GM18526 (cell line): ENCODE data around the gene LCLAT1.

Source experiments
- POLR2A ChIP-seq: IDR thresholded peaks from 3 replicates; pipeline ENCODE4 v1.6.1; 2011; ENCODE audit not compliant: insufficient read length; ENCODE audit errors: extremely low read depth

LCLAT1 gene

GRCh38 chr2:30436859-30437435 lies 10.1 kb upstream of the LCLAT1 start:
- TF ChIP-seq POLR2A: no peak

DNA sequence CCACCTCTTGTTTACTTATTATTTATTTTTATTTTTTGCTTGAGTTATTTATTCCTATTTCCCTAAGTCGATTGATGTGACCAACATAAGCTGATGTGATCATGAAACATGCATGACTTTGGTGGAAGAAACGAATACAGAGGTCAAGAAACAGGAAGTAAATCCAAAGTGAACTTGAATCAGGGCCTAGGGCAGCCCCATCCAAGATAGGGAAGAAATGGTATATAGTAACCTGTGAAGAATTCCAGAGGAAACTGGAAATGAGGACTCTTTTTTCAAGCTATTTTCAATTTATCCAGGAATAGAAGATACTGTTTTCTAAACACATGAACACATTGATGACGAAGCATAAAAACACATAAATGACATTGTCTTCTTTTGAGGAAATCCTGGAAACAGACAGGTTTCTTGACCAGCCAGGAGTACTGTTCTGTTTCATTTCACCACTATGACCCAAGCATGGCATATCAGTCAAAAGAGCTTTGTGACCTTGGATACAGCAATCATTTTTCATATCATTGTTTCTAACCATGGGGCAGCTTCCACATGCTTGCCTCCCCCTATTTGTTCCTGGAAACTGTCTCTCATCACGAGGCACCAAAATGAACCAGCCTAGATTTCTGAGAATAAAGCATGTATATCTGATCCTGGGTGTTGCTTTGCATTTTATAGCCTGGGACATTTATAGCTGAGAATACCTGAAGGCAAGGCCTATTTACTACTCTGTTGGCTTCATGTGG lies 9.1 kb upstream of the LCLAT1 start:
- TF ChIP-seq POLR2A: no peak

GRCh38 chr2:30439296-30439695 lies 7.8 kb upstream of the LCLAT1 start:
- no peak for TF ChIP-seq POLR2A

GRCh38 chr2:30439879-30440278 lies 7.2 kb upstream of the LCLAT1 start:
- no peak for TF ChIP-seq POLR2A

DNA sequence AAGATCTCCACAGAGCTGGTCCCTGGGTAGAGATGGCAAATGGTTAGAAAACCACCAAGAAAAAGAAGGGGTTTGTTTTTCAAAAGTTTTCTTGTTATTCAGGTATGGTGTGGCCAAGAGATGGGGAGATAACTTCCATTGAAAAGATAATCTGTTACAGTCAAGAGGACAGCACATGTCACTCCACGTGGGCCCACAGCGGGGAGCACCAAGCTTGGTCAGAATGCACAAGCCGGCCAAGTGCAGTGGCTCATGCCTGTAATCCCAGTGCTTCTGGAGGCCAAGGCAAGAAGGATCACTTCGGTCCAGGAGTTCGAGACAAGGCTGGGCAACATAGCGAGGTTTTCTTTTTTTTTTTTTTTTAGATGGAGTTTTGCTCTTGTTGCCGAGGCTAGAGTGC lies 6.0 kb upstream of the LCLAT1 start:
- TF ChIP-seq POLR2A: no peak

DNA sequence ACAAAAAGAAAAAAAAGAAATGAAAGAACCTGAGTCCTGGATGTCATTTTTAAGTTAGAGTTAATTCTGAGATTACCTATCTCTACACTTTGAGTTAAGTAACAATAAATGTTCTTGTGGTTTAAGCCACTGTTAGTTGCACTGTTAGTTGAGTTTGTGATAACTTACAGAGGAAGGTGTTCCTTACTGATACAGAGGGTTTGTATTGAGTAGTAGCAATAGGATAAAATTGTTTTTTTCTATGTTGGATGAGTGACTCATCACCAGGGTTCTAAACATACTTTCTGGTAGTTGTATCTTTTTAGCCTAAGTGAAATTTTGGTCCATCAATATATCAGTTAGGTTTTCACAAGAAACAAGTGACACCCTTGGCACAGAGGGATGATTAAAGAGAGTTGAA lies 4.0 kb upstream of the LCLAT1 start:
- TF ChIP-seq POLR2A: no peak

DNA sequence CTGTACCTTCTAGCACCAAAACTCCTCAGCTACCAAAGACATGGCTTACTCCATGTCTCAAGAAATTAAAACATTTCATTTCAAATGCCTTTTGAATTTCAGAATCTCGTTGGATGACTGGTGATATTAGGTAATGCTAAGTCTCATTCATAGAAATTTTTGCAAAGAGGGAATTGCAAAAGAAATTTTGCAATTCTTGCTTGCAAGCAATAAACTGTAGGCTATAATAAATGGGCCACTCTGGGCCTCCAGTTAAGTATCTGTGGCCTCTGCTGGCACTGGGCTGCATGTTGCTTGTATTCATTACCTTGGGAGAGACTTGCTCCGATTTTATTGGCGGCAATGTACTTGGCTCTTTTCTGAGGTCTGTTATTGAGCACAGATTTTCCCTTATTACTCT lies 2.8 kb upstream of the LCLAT1 start:
- TF ChIP-seq POLR2A: no peak

DNA sequence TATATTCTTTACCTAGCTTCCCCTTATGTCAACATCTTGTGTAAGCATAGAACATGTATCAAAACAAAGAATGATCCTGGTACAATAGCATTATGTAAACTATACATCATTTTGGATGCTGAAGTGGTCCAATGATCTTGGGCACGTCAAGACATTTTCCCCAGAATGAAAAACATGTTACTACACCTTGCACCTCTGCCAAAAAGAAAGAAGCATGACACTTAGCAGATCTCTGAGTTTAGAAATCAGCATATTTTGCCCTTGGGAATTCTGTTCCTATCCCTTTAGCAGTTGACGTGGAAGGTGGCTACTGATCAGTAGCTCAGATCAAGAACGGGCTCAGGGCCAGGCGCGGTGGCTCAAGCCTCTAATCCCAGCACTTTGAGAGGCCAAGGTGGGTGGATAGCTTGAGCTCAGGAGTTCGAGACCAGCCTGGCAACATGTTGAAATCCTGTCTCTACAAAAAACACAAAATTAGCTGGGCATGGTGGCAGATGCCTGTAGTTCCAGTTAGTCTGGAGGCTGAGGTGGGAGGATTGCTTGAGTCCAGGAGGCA lies 1.7 kb upstream of the LCLAT1 start:
- TF ChIP-seq POLR2A: no peak

DNA sequence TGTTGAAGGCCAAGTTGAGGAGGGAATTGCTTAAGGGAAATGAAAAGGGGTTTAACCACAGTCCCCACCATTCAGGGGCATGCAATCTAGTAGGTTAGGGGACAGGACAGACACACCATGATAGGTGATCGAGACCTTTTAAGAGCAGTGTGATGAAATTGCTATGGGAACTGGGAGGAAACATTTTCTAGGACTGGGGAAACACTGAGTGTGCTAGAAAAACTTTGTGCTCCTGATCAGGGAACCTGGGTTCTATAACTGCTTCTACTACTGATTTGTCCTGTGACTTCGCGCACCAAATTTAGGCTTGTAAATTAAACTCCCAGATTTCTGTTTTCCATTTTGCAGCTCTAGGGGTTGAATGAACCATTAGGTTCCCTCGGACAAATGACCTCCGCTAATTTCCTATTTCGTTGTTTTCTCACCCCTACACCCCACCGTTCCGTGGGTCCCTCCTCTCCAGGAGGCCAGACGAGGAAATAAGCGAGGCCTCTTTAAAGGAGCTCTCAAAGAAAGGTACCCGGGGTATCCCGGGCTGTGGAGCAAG lies 371 bp upstream of the LCLAT1 start:
- TF ChIP-seq POLR2A: no peak

DNA sequence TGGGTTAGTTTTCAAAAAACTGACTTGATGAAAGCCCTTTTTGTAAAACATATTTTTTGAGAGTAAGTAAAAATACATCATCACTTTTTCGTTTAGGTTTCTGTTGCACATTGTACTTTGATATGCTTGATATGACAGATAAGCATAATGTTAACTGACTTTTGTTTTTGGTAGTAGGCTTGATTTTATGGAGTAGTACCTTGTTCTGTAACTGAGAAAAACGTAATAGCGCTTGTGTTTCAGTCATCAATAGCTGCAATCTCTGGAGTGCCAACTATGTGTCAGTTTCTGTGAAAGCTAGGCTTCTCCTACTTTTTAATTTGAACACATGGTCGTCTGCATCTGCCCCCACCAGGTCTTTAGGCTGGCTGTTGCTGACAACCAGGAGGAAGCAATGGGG lies 1.3 kb downstream of the LCLAT1 start:
- TF ChIP-seq POLR2A: no peak

GRCh38 chr2:30448866-30449265 lies 1.8 kb downstream of the LCLAT1 start:
- no peak for TF ChIP-seq POLR2A

DNA sequence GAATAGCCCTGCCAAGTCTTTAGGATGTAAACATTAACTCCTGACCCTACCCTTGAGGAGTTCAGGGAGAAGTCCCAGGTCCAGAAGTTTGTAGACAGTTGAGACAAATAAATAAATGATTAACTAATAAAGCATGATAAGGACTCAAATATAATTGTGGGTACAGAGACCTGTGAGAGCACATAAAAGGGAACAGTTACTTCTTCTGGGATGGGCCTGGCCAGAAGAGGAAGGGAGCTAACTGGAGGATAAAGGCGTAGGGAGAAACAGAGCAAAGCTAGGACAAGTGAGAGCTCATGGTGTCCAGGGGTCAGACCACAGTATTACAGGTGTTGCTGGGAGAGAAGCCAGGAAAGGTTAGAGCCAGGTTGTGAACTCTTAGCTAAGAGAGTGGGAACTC lies 3.0 kb downstream of the LCLAT1 start:
- no peak for TF ChIP-seq POLR2A

DNA sequence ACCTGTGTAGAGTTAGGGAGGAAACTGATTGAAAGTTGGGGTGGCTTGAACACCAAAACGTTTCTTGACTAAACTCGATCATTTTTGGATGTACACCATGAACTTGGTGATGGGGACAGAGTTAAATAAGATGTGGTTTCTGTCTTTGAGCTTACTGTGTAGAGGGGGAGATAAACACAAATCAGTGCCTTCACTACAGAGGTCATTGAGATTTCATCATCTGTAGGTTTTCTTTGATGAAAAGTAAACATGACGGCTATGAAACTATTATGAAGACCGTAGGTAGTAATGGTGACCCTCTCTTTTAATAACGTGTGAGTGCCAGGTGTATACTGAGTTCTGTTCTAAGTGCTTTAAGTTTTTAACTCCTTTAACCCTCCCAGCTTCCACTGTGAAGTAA lies 6.5 kb downstream of the LCLAT1 start:
- no peak for TF ChIP-seq POLR2A

GRCh38 chr2:30454571-30454970 lies 7.5 kb downstream of the LCLAT1 start:
- TF ChIP-seq POLR2A: no peak

GRCh38 chr2:30455114-30455738 lies 8.2 kb downstream of the LCLAT1 start:
- no peak for TF ChIP-seq POLR2A

- no peak for TF ChIP-seq POLR2A
Observed at GRCh38 chr2:30456106-30456505, 9.1 kb downstream of the LCLAT1 start.
